Thoracic aorta (tissue), 2 donors: ENCODE measurements around the gene CHEK1. TPM values are rescaled to one million over a fixed set of nuclear protein-coding genes. Genes with fewer than 3 reads are reported as not detected.

Experiments used
- ATAC-seq: fragments of 150-250 bp; one replicate; pipeline ENCODE4 v1.8.0; 2017; ENCODE audit warnings: low read depth; ENCODE audit not compliant: insufficient number of reproducible peaks, low FRiP score
- DNase-seq: peaks from one replicate; pipeline ENCODE4 v3.0.0-alpha.2; 2020; ENCODE audit warnings: low spot score
- H3K27ac ChIP-seq, 2 donors: fragments of 200-600 bp; sonication (generic); 1 replicate in 1 of 2; 2 replicates in 1 of 2; pipeline ENCODE4 v1.5.1; 2016; ENCODE audit warnings: mild to moderate bottlenecking in 2 of 2, moderate library complexity in 2 of 2
- H3K27me3 ChIP-seq: fragments of 200-600 bp; sonication (generic); replicated peaks from 2 replicates; pipeline ENCODE4 v1.6.0; 2016; ENCODE audit warnings: mild to moderate bottlenecking; ENCODE audit not compliant: insufficient read depth
- H3K36me3 ChIP-seq: fragments of 200-600 bp; sonication (generic); one replicate; pipeline ENCODE4 v1.5.1; 2016
- H3K4me1 ChIP-seq, 2 donors: fragments of 200-600 bp; sonication (generic); 1 replicate in 1 of 2; 2 replicates in 1 of 2; pipeline versions ENCODE4 v1.5.1 to v1.6.0; 2016; ENCODE audit warnings: low read depth in 2 of 2, mild to moderate bottlenecking in 1 of 2; ENCODE audit not compliant: control insufficient read depth in 1 of 2
- H3K4me3 ChIP-seq: fragments of 200-600 bp; sonication (generic); 2 replicates; pipeline ENCODE4 v1.5.1; 2016; ENCODE audit warnings: mild to moderate bottlenecking
- H3K9me3 ChIP-seq: fragments of 200-600 bp; sonication (generic); 2 replicates; pipeline ENCODE4 v1.5.1; 2016
- CTCF ChIP-seq: fragments of 200-600 bp; sonication (generic); IDR thresholded peaks from one replicate; pipeline ENCODE4 v1.5.1; 2019; ENCODE audit warnings: antibody characterized with exemption
- total RNA-seq, 2 donors: library from RNA; depleted of rRNA; stranded (reverse); fragments of >200 nt; gene quantifications; one replicate each; pipeline versions ENCODE4 v1.1.0 to v1.2.3, GENCODE V29; 2016

Gene CHEK1
- total RNA-seq, 2 donors from 2014 or later: 0.41 to 3.5 TPM

- Histone ChIP-seq H3K27me3 (no peaks in the 10 kb centered on the region), H3K4me1 (no peaks in the 10 kb centered on the region), H3K4me3 (no peak overlapping the region), H3K27ac (no peak overlapping the region), H3K36me3 (no peaks in the 10 kb centered on the region), H3K9me3 (no peaks in the 10 kb centered on the region)
- TF ChIP-seq CTCF: no peak
- DNase-seq (no peak), ATAC-seq (no peak)
These were observed 54.9 kb downstream of the CHEK1 start for GRCh38 chr11:125679837-125680236.

- no peaks in the 10 kb centered on the region for H3K9me3 ChIP-seq
- H3K27ac ChIP-seq: no peak within 1 kb of the TSS
- no peak for DNase-seq
- H3K27me3 ChIP-seq: no peaks in the 10 kb centered on the region
- TF ChIP-seq CTCF: no peak
- no peak within 1 kb of the TSS for H3K4me3 ChIP-seq
- H3K4me1 ChIP-seq: no peaks in the 10 kb centered on the region
- H3K36me3 ChIP-seq: no peaks in the 10 kb centered on the region
- no peak for ATAC-seq
These were observed 55.8 kb downstream of the CHEK1 start, which contains the start of gene ACRV1 for GRCh38 chr11:125680747-125681146. Gene ACRV1, minus strand, starts transcription at chr11:125680847. Its CDS starts 67 bp downstream, at chr11:125680780.

GRCh38 chr11:125685228-125685627 is 60.3 kb downstream of the CHEK1 start:
- Histone ChIP-seq H3K36me3 (no peaks in the 10 kb centered on the region), H3K4me3 (no peak overlapping the region), H3K27ac (no peak overlapping the region), H3K27me3 (no peaks in the 10 kb centered on the region), H3K4me1 (no peaks in the 10 kb centered on the region), H3K9me3 (no peaks in the 10 kb centered on the region)
- no peak for TF ChIP-seq CTCF
- ATAC-seq (no peak), DNase-seq (no peak)

- H3K27ac ChIP-seq: no peak overlapping the region
- DNase-seq: no peak
- H3K36me3 ChIP-seq: no peaks in the 10 kb centered on the region
- H3K4me1 ChIP-seq: no peaks in the 10 kb centered on the region
- H3K9me3 ChIP-seq: no peaks in the 10 kb centered on the region
- H3K4me3 ChIP-seq: no peak overlapping the region
- ATAC-seq: no peak
- no peaks in the 10 kb centered on the region for H3K27me3 ChIP-seq
- TF ChIP-seq CTCF: no peak
These were observed 63.1 kb downstream of the CHEK1 start for GRCh38 chr11:125688066-125688465.

- ATAC-seq (no peak), DNase-seq (no peak)
- Histone ChIP-seq H3K36me3 (no peaks in the 10 kb centered on the region), H3K4me1 (no peaks in the 10 kb centered on the region), H3K27ac (no peak overlapping the region), H3K4me3 (no peak overlapping the region), H3K27me3 (no peaks in the 10 kb centered on the region), H3K9me3 (no peaks in the 10 kb centered on the region)
- no peak for TF ChIP-seq CTCF
These were observed 63.7 kb downstream of the CHEK1 start for GRCh38 chr11:125688632-125689031.
